Fibroblast of lung (primary cell): ENCODE results near the gene KCNH1.

Source experiments
- CTCF ChIP-seq, 2 donors: IDR thresholded peaks in 1 of 2; conservative IDR thresholded peaks in 1 of 2; 1 replicate in 1 of 2; 2 replicates in 1 of 2; pipeline ENCODE4 v1.5.1; 2011 to 2012; ENCODE audit warnings: low read length in 2 of 2, control low read depth in 1 of 2, inconsistent platforms in 1 of 2, low read depth in 1 of 2, mild to moderate bottlenecking in 1 of 2
- EZH2 ChIP-seq: IDR thresholded peaks from 2 replicates; pipeline ENCODE4 v1.5.1; 2012; ENCODE audit warnings: low read length, control low read depth, mild to moderate bottlenecking; ENCODE audit errors: missing control alignments

DNA sequence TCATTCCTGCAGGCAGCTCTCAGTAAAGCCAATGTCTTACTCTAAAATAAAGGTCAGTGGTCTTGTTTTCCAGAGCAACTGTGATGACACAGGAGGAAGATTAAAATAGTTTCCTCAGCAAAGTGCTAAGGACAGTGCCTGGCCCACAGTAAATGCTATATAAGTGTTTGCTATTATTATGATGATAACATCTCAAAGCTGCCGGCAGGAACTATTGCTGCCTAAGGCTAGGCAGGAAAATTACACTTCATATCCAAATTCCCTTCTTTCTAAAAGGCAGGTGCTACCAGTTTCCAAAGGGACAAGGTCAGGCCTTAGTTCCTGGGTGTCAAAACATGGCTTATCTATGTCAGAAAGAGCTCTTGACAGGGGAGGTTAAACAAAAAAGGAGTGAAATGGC lies 403.9 kb downstream of the KCNH1 start:
- TF ChIP-seq CTCF (conservative IDR thresholded peaks at IDR 0.05 in 1 of 2, IDR thresholded peaks at IDR 0.05 in 1 of 2; ENCODE audit: low read depth in 1 of 2, low read length in 2 of 2) (no peak), EZH2 (no peak)
